Hepatic stellate cell (primary cell): ENCODE measurements around the gene EYS.
"Not testable (repeated sequence)": the region's sequence is repeated elsewhere in the genome, so short reads cannot be mapped to it uniquely, and the experiment has no call there.

Experiments used
- DNase-seq: peaks from one replicate; pipeline ENCODE4 v3.0.0; 2011; ENCODE audit warnings: low spot score

Gene EYS

GRCh38 chr6:63817492-63818050, 1889.5 kb downstream of the EYS start:
- no peak for DNase-seq

- DNase-seq, result no peak
These were observed 1890.0 kb downstream of the EYS start for GRCh38 chr6:63816982-63817436.

- DNase-seq, result no peak
These were observed 1890.5 kb downstream of the EYS start for GRCh38 chr6:63816401-63816981.

- no peak for DNase-seq
These were observed 1892.6 kb downstream of the EYS start for GRCh38 chr6:63814459-63814858.

GRCh38 chr6:63813566-63814120, 1893.4 kb downstream of the EYS start:
- no peak for DNase-seq

GRCh38 chr6:63808576-63808975, 1898.5 kb downstream of the EYS start:
- DNase-seq, result no peak

GRCh38 chr6:63807056-63807455, 1900.0 kb downstream of the EYS start:
- DNase-seq, result no peak

GRCh38 chr6:63806573-63806913, 1900.5 kb downstream of the EYS start:
- DNase-seq, result no peak

GRCh38 chr6:63805808-63806572, 1901.0 kb downstream of the EYS start:
- no peak for DNase-seq

GRCh38 chr6:63805345-63805744, 1901.7 kb downstream of the EYS start:
- no peak for DNase-seq

GRCh38 chr6:63804381-63804956, 1902.6 kb downstream of the EYS start:
- peak; percentile 31 for DNase-seq

- DNase-seq, result no peak
These were observed 1903.7 kb downstream of the EYS start for GRCh38 chr6:63803371-63803770.

- no peak for DNase-seq
These were observed 1904.3 kb downstream of the EYS start for GRCh38 chr6:63802606-63803206.

- not testable (repeated sequence) for DNase-seq
These were observed 1906.6 kb downstream of the EYS start for GRCh38 chr6:63800386-63800785.

GRCh38 chr6:63799813-63800212, 1907.2 kb downstream of the EYS start:
- no peak for DNase-seq

- DNase-seq, result no peak
These were observed 1907.7 kb downstream of the EYS start for GRCh38 chr6:63799313-63799712.

- DNase-seq, result no peak
These were observed 1908.6 kb downstream of the EYS start for GRCh38 chr6:63798378-63798777.

- DNase-seq, result no peak
These were observed 1909.3 kb downstream of the EYS start for GRCh38 chr6:63797721-63798120.

GRCh38 chr6:63795826-63796225, 1911.2 kb downstream of the EYS start:
- DNase-seq, result no peak

GRCh38 chr6:63795006-63795405, 1912.0 kb downstream of the EYS start:
- no peak for DNase-seq

- no peak for DNase-seq
These were observed 1913.4 kb downstream of the EYS start for GRCh38 chr6:63793465-63794137.
